GM23338 (cell line): ENCODE results near the gene MOB3B. TPM values are rescaled to one million over a fixed set of nuclear protein-coding genes. Genes with fewer than 3 reads are reported as not detected.

Source experiments
- ATAC-seq: fragments of 200-7000 bp; cut with Tn5 transposase; 3 replicates; pipeline ENCODE4 v1.9.1; 2020
- DNase-seq: peaks from one replicate; pipeline ENCODE4 v3.0.0-alpha.2; 2015; ENCODE audit warnings: low spot score
- H2AFZ ChIP-seq: fragments of 200-600 bp; sonication (generic); 2 replicates; pipeline ENCODE4 v1.8.0; 2016; ENCODE audit warnings: antibody characterized with exemption, mild to moderate bottlenecking, moderate library complexity
- H3F3A ChIP-seq: fragments of 200-600 bp; sonication (generic); replicated peaks from 2 replicates; pipeline ENCODE4 v1.8.0; 2017; ENCODE audit warnings: antibody characterized with exemption, mixed run types, low read depth
- H3K27ac ChIP-seq: fragments of 200-600 bp; sonication (generic); 2 replicates; pipeline ENCODE4 v1.6.1; 2016; ENCODE audit warnings: low read depth
- H3K27me3 ChIP-seq: fragments of 200-600 bp; sonication (generic); 2 replicates; pipeline ENCODE4 v1.8.0; 2016; ENCODE audit warnings: mild to moderate bottlenecking, mixed run types, moderate library complexity; ENCODE audit not compliant: insufficient read depth
- H3K36me3 ChIP-seq: fragments of 200-600 bp; sonication (generic); 2 replicates; pipeline ENCODE4 v1.8.0; 2016; ENCODE audit warnings: mild to moderate bottlenecking; ENCODE audit not compliant: insufficient read depth
- H3K4me1 ChIP-seq: fragments of 200-600 bp; sonication (generic); 2 replicates; pipeline ENCODE4 v1.8.0; 2016; ENCODE audit warnings: mild to moderate bottlenecking, moderate library complexity; ENCODE audit not compliant: insufficient read depth
- H3K4me2 ChIP-seq: fragments of 200-600 bp; sonication (generic); 2 replicates; pipeline ENCODE4 v1.7.1; 2017; ENCODE audit warnings: mixed run types
- H3K4me3 ChIP-seq: fragments of 200-600 bp; sonication (generic); 2 replicates; pipeline ENCODE4 v1.6.1; 2016; ENCODE audit warnings: mixed run types
- H3K79me2 ChIP-seq: fragments of 200-600 bp; sonication (generic); replicated peaks from 2 replicates; pipeline ENCODE4 v1.8.0; 2017; ENCODE audit warnings: mild to moderate bottlenecking; ENCODE audit not compliant: insufficient read depth
- H3K9me2 ChIP-seq: fragments of 200-600 bp; sonication (generic); 2 replicates; pipeline ENCODE4 v1.8.0; 2017; ENCODE audit not compliant: insufficient read depth
- H4K20me1 ChIP-seq: fragments of 200-600 bp; sonication (generic); replicated peaks from 2 replicates; pipeline ENCODE4 v1.8.0; 2017; ENCODE audit warnings: mild to moderate bottlenecking; ENCODE audit not compliant: insufficient read depth
- H3K27ac Mint-ChIP-seq: 2 replicates; pipeline ENCODE4 v1.8.0; 2020; ENCODE audit warnings: inconsistent platforms, mild to moderate bottlenecking, moderate library complexity, mixed read lengths
- H3K27me3 Mint-ChIP-seq: 3 replicates; pipeline ENCODE4 v1.8.0; 2022; ENCODE audit warnings: low read depth, mild to moderate bottlenecking, moderate library complexity, mixed read lengths, inconsistent platforms; ENCODE audit not compliant: insufficient read depth, poor library complexity
- H3K36me3 Mint-ChIP-seq: 3 replicates; pipeline ENCODE4 v1.8.0; 2021; ENCODE audit warnings: low read depth, mild to moderate bottlenecking, inconsistent platforms, moderate library complexity, mixed read lengths
- H3K4me1 Mint-ChIP-seq: 3 replicates; pipeline ENCODE4 v1.8.0; 2020; ENCODE audit warnings: mild to moderate bottlenecking, inconsistent platforms, mixed read lengths
- H3K4me3 Mint-ChIP-seq: 3 replicates; pipeline ENCODE4 v1.8.0; 2021; ENCODE audit warnings: moderate library complexity, mild to moderate bottlenecking, inconsistent platforms, mixed read lengths
- H3K9me3 Mint-ChIP-seq: 3 replicates; pipeline ENCODE4 v1.8.0; 2020; ENCODE audit warnings: moderate library complexity, mild to moderate bottlenecking, inconsistent platforms, mixed read lengths
- CTCF ChIP-seq, 2 experiments: fragments of 200-600 bp in 1 of 2; sonication (generic) in 1 of 2; conservative IDR thresholded peaks; 2 replicates each; pipeline versions ENCODE4 v1.5.1 to v1.6.1; 2016 to 2017; ENCODE audit warnings: antibody characterized with exemption in 2 of 2, low read depth in 2 of 2, mild to moderate bottlenecking in 2 of 2, moderate library complexity in 1 of 2
- ETS1 ChIP-seq: IDR thresholded peaks from 2 replicates; pipeline ENCODE4 v1.6.1; 2016; ENCODE audit warnings: antibody characterized with exemption
- EZH2 ChIP-seq: fragments of 200-600 bp; sonication (generic); IDR thresholded peaks from one replicate; pipeline ENCODE4 v1.8.0; 2017; ENCODE audit warnings: antibody characterized with exemption, mild to moderate bottlenecking, low read depth; ENCODE audit not compliant: unreplicated experiment
- EZH2phosphoT487 ChIP-seq: fragments of 200-600 bp; sonication (generic); IDR thresholded peaks from one replicate; pipeline ENCODE4 v1.8.1; 2018; ENCODE audit warnings: antibody characterized with exemption; ENCODE audit not compliant: unreplicated experiment
- NANOG ChIP-seq: IDR thresholded peaks from 2 replicates; pipeline ENCODE4 v1.6.1; 2016; ENCODE audit warnings: antibody characterized with exemption, borderline replicate concordance
- POLR2AphosphoS5 ChIP-seq: IDR thresholded peaks from 2 replicates; pipeline ENCODE4 v1.6.1; 2016; ENCODE audit warnings: antibody characterized with exemption, low read depth
- ZNF114 ChIP-seq: fragments of 250-450 bp; sonication (Bioruptor Pico); IDR thresholded peaks from 2 replicates; pipeline ENCODE4 v1.5.0; 2020; ENCODE audit warnings: mild to moderate bottlenecking, moderate library complexity
- ZNF462 ChIP-seq: fragments of 250-450 bp; sonication (Bioruptor Pico); IDR thresholded peaks from 2 replicates; pipeline ENCODE4 v1.5.0; 2020; ENCODE audit warnings: mild to moderate bottlenecking, moderate library complexity
- polyA plus RNA-seq: library from polyadenylated mRNA; unstranded; fragments of >200 nt; fragmentation: Nextera tagmentation; extraction: Ambion mirVana; gene quantifications from 2 replicates; pipeline ENCODE4 v1.2.1, GENCODE V29; 2016
- total RNA-seq: library from RNA; depleted of rRNA; stranded (reverse); fragments of >200 nt; shearing (Covaris generic); gene quantifications from 2 replicates; pipeline ENCODE4 v1.2.3, GENCODE V29; 2014

Gene MOB3B
- total and polyA plus RNA-seq, 2 experiments from 2014 or later: 7.6 to 12.1 TPM

GRCh38 chr9:27336126-27336525, 193.5 kb downstream of the MOB3B start (continued):
- TF ChIP-seq ZNF462 (CRISPR knock-in tag): no peak
- no peak for TF ChIP-seq NANOG

- H3K27ac Mint-ChIP-seq: no peak overlapping the region
- H4K20me1 ChIP-seq: peaks cover 5% of the 10 kb centered on the region; the same call in 1 of the 2 replicates
- H2AFZ ChIP-seq: no peak overlapping the region
- H3K4me1 Mint-ChIP-seq: peaks cover 50% of the 10 kb centered on the region
- H3K36me3 ChIP-seq: no peaks in the 10 kb centered on the region
- H3K27ac ChIP-seq: no peak overlapping the region
- peaks cover 7% of the 10 kb centered on the region; the same call in 1 of the 3 replicates for H3K36me3 Mint-ChIP-seq
- H3K4me2 ChIP-seq: no peak overlapping the region
- H3K27me3 ChIP-seq: no peaks in the 10 kb centered on the region
- peaks cover 21% of the 10 kb centered on the region for H3K4me1 ChIP-seq
- DNase-seq: no peak
- peaks cover 3% of the 10 kb centered on the region for H3K27me3 Mint-ChIP-seq
- no peak overlapping the region for H3K4me3 ChIP-seq
- H3F3A ChIP-seq: no peaks in the 10 kb centered on the region
- no peak for ATAC-seq
- no peaks in the 10 kb centered on the region for H3K9me3 Mint-ChIP-seq
- H3K4me3 Mint-ChIP-seq: no peak overlapping the region
- no peaks in the 10 kb centered on the region for H3K9me2 ChIP-seq
- H3K79me2 ChIP-seq: no peaks in the 10 kb centered on the region
- TF ChIP-seq ZNF114 (CRISPR knock-in tag) (no peak), CTCF (conservative IDR thresholded peaks at IDR 0.05; ENCODE audit: low read depth in 2 of 2) (no peak), POLR2AphosphoS5 (no peak), EZH2phosphoT487 (no peak), EZH2 (no peak), ETS1 (no peak)
Measured at GRCh38 chr9:27335075-27335474, 194.5 kb downstream of the MOB3B start.
